NB4 (cell line): ENCODE data around the gene CDKN2D.
"Not testable (repeated sequence)": the region's sequence is repeated elsewhere in the genome, so short reads cannot be mapped to it uniquely, and the experiment has no call there.

ENCODE experiments used
- DNase-seq: peaks from one replicate; pipeline ENCODE4 v3.0.0; 2010; ENCODE audit warnings: low read depth
- H3K4me3 ChIP-seq: one replicate; pipeline ENCODE4 v1.5.1; 2011; ENCODE audit warnings: mild to moderate bottlenecking, low read depth, low read length, moderate library complexity
- CTCF ChIP-seq: IDR thresholded peaks from one replicate; pipeline ENCODE4 v1.5.1; 2012; ENCODE audit warnings: low read depth, low read length
- MYC ChIP-seq: IDR thresholded peaks from 2 replicates; pipeline ENCODE4 v1.6.1; 2011; ENCODE audit warnings: low read depth, low read length
- POLR2A ChIP-seq: IDR thresholded peaks from 2 replicates; pipeline ENCODE4 v1.6.1; 2011; ENCODE audit warnings: mild to moderate bottlenecking; ENCODE audit not compliant: insufficient read length; ENCODE audit errors: extremely low read depth
- TF ChIP-seq, protein P1 (sequence below): IDR thresholded peaks from 2 replicates; pipeline ENCODE4 v1.6.1; 2011; ENCODE audit warnings: low read depth, low read length

The CDKN2D gene

GRCh38 chr19:10537668-10538067 is 31.1 kb downstream of the CDKN2D start:
- no peak for TF ChIP-seq POLR2A
- TF ChIP-seq, protein P1, sequence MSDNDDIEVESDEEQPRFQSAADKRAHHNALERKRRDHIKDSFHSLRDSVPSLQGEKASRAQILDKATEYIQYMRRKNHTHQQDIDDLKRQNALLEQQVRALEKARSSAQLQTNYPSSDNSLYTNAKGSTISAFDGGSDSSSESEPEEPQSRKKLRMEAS: no peak
- TF ChIP-seq MYC: no peak
- TF ChIP-seq CTCF: no peak
- no peak overlapping the region for H3K4me3 ChIP-seq

DNA sequence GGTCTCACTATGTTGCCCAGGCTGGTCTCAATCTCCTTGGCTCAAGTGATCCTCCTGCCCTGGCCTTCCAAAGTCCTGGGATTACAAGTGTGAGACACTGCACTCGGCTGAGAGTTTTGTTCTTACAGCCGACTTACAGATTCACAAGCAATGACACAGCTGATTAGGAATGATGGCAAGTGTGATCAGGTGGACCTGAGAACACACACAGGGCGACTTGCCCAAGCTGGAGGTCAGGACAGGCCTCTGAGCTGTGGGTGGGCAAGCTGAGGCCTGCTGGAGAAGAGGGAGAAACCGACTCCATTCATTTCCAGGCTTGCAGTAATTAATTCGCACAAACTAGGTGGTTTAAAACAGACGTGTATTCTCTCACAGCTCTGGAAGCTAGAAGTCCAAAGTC is 33.2 kb downstream of the CDKN2D start:
- TF ChIP-seq POLR2A (no peak), CTCF (no peak), MYC (no peak)
- TF ChIP-seq, protein P1: no peak
- no peak for DNase-seq
- H3K4me3 ChIP-seq: no peak overlapping the region

More at GRCh38 chr19:10537668-10538067, 31.1 kb downstream of the CDKN2D start:
- no peak for DNase-seq

GRCh38 chr19:10533646-10534386 is 35.0 kb downstream of the CDKN2D start:
- TF ChIP-seq CTCF: no peak
- TF ChIP-seq, protein P1: no peak
- no peak for TF ChIP-seq POLR2A
- TF ChIP-seq MYC: no peak
- H3K4me3 ChIP-seq: no peak overlapping the region
- no peak for DNase-seq

GRCh38 chr19:10532457-10532856 is 36.3 kb downstream of the CDKN2D start:
- DNase-seq: no peak
- H3K4me3 ChIP-seq: no peak overlapping the region
- TF ChIP-seq POLR2A (no peak), MYC (no peak), CTCF (no peak)
- TF ChIP-seq, protein P1: no peak

- not testable (repeated sequence) for H3K4me3 ChIP-seq, DNase-seq
These were observed 41.9 kb downstream of the CDKN2D start for GRCh38 chr19:10526887-10527286.

- no peak overlapping the region for H3K4me3 ChIP-seq
- no peak for DNase-seq
- no peak for TF ChIP-seq POLR2A
- no peak for TF ChIP-seq CTCF
These were observed 43.1 kb downstream of the CDKN2D start for GRCh38 chr19:10525636-10526035.
